K562 (cell line): Measurements from ENCODE around the gene WSCD1.

Source experiments
- EGR1 ChIP-seq: fragments of 450-650 bp; conservative IDR thresholded peaks from 2 replicates; pipeline ENCODE4 v1.6.1; 2017; ENCODE audit warnings: mild to moderate bottlenecking
- PRPF4 ChIP-seq: fragments of 200-400 bp; formaldehyde crosslinking; IDR thresholded peaks from one replicate; pipeline ENCODE4 v1.6.1; 2017; ENCODE audit warnings: low read length, low read depth, mild to moderate bottlenecking; ENCODE audit not compliant: insufficient read depth, poor library complexity, severe bottlenecking
- ZFP1 ChIP-seq: fragments of 450-650 bp; formaldehyde crosslinking; IDR thresholded peaks from 2 replicates; pipeline ENCODE4 v1.4.0; 2020; ENCODE audit warnings: mild to moderate bottlenecking, mixed read lengths

- TF ChIP-seq EGR1 (no peak), ZFP1 (CRISPR knock-in tag) (no peak), PRPF4 (no peak)
Measured at GRCh38 chr17:6066183-6066948, 3.8 kb upstream of the WSCD1 start.
